SK-N-SH treated with all-trans-retinoic acid at 6 μM for 48 hours (cell line): ENCODE data around the gene EPHA8.

Experiments used
- ATAC-seq: fragments of 200-7000 bp; cut with Tn5 transposase; 3 replicates; pipeline ENCODE4 v1.9.1; 2020; ENCODE audit warnings: mild to moderate bottlenecking, moderate library complexity
- ARNTL ChIP-seq: fragments of 450-650 bp; formaldehyde crosslinking; IDR thresholded peaks from 2 replicates; pipeline ENCODE4 v1.5.0; 2020; ENCODE audit warnings: low read depth, mild to moderate bottlenecking, moderate library complexity, borderline replicate concordance
- BACH2 ChIP-seq: fragments of 250-450 bp; sonication (Bioruptor Pico); IDR thresholded peaks from 2 replicates; pipeline ENCODE4 v1.9.0; 2021; ENCODE audit warnings: mild to moderate bottlenecking, borderline replicate concordance
- CREB5 ChIP-seq: fragments of 250-450 bp; sonication (Bioruptor Pico); IDR thresholded peaks from 2 replicates; pipeline ENCODE4 v1.5.1; 2020; ENCODE audit warnings: low read depth, mild to moderate bottlenecking, moderate library complexity
- CSDC2 ChIP-seq: fragments of 250-450 bp; sonication (Bioruptor Pico); IDR thresholded peaks from 2 replicates; pipeline ENCODE4 v1.5.0; 2020; ENCODE audit warnings: mild to moderate bottlenecking, moderate library complexity
- CSRNP3 ChIP-seq: fragments of 250-450 bp; sonication (Bioruptor Pico); IDR thresholded peaks from 2 replicates; pipeline ENCODE4 v1.5.1; 2021; ENCODE audit warnings: mild to moderate bottlenecking, moderate library complexity
- ESRRG ChIP-seq: fragments of 250-450 bp; sonication (Bioruptor Pico); IDR thresholded peaks from 2 replicates; pipeline ENCODE4 v1.6.1; 2021; ENCODE audit warnings: mild to moderate bottlenecking
- GLIS3 ChIP-seq: fragments of 250-450 bp; sonication (Bioruptor Pico); IDR thresholded peaks from 2 replicates; pipeline ENCODE4 v1.5.0; 2020; ENCODE audit warnings: mild to moderate bottlenecking, moderate library complexity
- OSR1 ChIP-seq: fragments of 250-450 bp; sonication (Bioruptor Pico); IDR thresholded peaks from 2 replicates; pipeline ENCODE4 v1.8.0; 2022; ENCODE audit warnings: moderate library complexity, mild to moderate bottlenecking, inconsistent platforms
- PATZ1 ChIP-seq: fragments of 250-450 bp; sonication (Bioruptor Pico); IDR thresholded peaks from 2 replicates; pipeline ENCODE4 v1.8.0; 2020; ENCODE audit warnings: mild to moderate bottlenecking, moderate library complexity, borderline replicate concordance
- POU6F1 ChIP-seq: fragments of 250-450 bp; sonication (Bioruptor Pico); IDR thresholded peaks from 2 replicates; pipeline ENCODE4 v1.8.0; 2021; ENCODE audit warnings: low read depth, mild to moderate bottlenecking, moderate library complexity, borderline replicate concordance
- PPARA ChIP-seq: fragments of 250-450 bp; sonication (Bioruptor Pico); IDR thresholded peaks from 2 replicates; pipeline ENCODE4 v1.5.0; 2020; ENCODE audit warnings: mild to moderate bottlenecking, borderline replicate concordance
- RARB ChIP-seq: fragments of 250-450 bp; sonication (Bioruptor Pico); IDR thresholded peaks from 2 replicates; pipeline ENCODE4 v1.8.0; 2021; ENCODE audit warnings: mild to moderate bottlenecking, moderate library complexity
- SNAI2 ChIP-seq: fragments of 250-450 bp; sonication (Bioruptor Pico); IDR thresholded peaks from 2 replicates; pipeline ENCODE4 v1.5.0; 2020; ENCODE audit warnings: mild to moderate bottlenecking, moderate library complexity
- TCF4 ChIP-seq: fragments of 250-450 bp; sonication (Bioruptor Pico); IDR thresholded peaks from 2 replicates; pipeline ENCODE4 v1.8.0; 2021; ENCODE audit warnings: mild to moderate bottlenecking, moderate library complexity, borderline replicate concordance
- TSHZ2 ChIP-seq: fragments of 250-450 bp; sonication (Bioruptor Pico); IDR thresholded peaks from 2 replicates; pipeline ENCODE4 v1.5.0; 2020; ENCODE audit warnings: mild to moderate bottlenecking, moderate library complexity
- ZC3H10 ChIP-seq: fragments of 250-450 bp; sonication (Bioruptor Pico); IDR thresholded peaks from 2 replicates; pipeline ENCODE4 v1.5.1; 2021; ENCODE audit warnings: mild to moderate bottlenecking, moderate library complexity
- ZFP3 ChIP-seq: fragments of 250-450 bp; sonication (Bioruptor Pico); IDR thresholded peaks from 2 replicates; pipeline ENCODE4 v1.5.0; 2020; ENCODE audit warnings: mild to moderate bottlenecking, moderate library complexity
- ZFP30 ChIP-seq: fragments of 450-650 bp; formaldehyde crosslinking; IDR thresholded peaks from 2 replicates; pipeline ENCODE4 v1.5.0; 2022; ENCODE audit warnings: mild to moderate bottlenecking, moderate library complexity
- ZNF565 ChIP-seq: fragments of 450-650 bp; formaldehyde crosslinking; conservative IDR thresholded peaks from 2 replicates; pipeline ENCODE4 v1.5.0; 2020; ENCODE audit warnings: low read depth, mild to moderate bottlenecking, moderate library complexity
- ZNF70 ChIP-seq: fragments of 450-650 bp; formaldehyde crosslinking; IDR thresholded peaks from 2 replicates; pipeline ENCODE4 v1.5.0; 2020; ENCODE audit warnings: mild to moderate bottlenecking, moderate library complexity
- ZNF8 ChIP-seq: fragments of 450-650 bp; formaldehyde crosslinking; IDR thresholded peaks from 2 replicates; pipeline ENCODE4 v1.5.0; 2020; ENCODE audit warnings: mild to moderate bottlenecking, moderate library complexity

The EPHA8 gene

DNA sequence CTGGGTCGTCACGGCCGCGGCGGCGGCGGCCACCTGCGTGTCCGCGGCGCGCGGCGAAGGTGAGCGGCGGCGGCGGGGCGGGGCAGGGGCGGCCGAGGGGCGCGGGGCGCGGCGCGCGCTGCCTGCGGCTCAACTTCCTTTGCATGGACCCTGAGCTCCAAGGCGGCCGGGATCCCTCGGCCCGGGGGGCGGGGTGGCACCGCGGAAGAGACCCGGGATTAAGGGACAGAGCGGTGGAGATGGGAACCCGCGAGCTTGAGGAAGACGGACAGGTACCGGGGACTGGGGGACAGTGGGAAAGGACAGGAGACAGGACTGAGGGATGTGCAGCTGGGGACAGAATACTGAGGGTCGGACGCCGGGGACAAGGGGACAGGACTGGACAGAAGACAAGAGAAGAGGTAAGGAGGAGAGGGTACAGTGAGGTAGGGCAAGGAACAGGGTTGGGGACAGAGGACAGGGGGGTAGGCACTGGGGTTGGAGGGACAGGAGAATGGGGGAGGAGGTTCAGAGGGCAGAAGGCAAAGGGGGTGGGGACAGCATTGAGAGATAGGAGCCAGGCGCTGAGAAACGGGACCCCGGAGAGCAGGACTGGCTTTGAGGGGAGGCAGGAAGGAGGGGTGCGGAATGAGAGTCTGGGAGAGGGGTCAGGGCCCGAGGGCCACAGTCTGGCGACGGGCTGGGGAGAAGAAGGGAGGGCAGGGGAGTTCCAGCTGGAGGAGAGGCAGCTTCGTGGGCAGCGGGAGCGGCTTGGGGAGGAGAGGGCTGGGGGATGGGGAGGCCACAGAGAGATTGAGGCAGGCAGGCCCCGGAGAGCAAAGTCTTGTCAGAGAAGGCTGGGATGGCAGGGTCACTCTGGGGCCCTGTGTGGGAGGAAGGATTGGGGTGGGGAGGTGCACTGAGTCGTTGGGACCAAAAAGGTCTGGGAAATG lies 648 bp downstream of the EPHA8 start (continued):
- TF ChIP-seq ZNF70 (CRISPR knock-in tag) = no peak
- TF ChIP-seq RARB (CRISPR knock-in tag) = no peak

GRCh38 chr1:22566161-22566560 lies 2.9 kb downstream of the EPHA8 start:
- no peak for ATAC-seq
- TF ChIP-seq ZNF8 = no peak
- no peak for TF ChIP-seq BACH2 (CRISPR knock-in tag)
- TF ChIP-seq ZNF565 (CRISPR knock-in tag) = no peak

- no peak for ATAC-seq
- no peak for TF ChIP-seq ZC3H10 (CRISPR knock-in tag)
- TF ChIP-seq SNAI2 (CRISPR knock-in tag) = no peak
- no peak for TF ChIP-seq CSDC2 (CRISPR knock-in tag)
- TF ChIP-seq ARNTL = no peak
- TF ChIP-seq OSR1 (CRISPR knock-in tag) = no peak
- no peak for TF ChIP-seq PPARA (CRISPR knock-in tag)
- no peak for TF ChIP-seq POU6F1 (CRISPR knock-in tag)
- no peak for TF ChIP-seq ZNF8
- no peak for TF ChIP-seq CREB5 (CRISPR knock-in tag)
- TF ChIP-seq, all 23 proteins: peak for 0
Observed at GRCh38 chr1:22567197-22567596, 3.9 kb downstream of the EPHA8 start.

DNA sequence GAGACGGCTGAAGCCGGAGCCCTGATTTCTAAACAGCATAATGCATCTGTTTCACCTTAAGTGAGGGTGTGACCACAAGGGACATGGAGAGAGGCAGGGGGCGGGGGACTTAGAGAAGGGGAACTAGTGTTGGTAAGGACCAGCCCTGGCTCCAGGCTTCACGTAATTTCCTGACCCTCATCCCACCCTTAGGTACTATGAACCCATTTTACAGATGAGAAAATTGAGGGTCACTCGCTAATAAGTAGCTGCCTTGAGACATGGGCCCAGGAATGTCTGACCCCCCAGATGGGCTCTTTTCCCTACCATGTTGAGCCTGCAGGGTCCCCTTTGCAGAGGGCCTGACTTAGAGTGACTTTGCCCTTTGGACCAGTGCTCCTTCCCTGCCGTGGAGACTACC lies 4.7 kb downstream of the EPHA8 start:
- no peak for TF ChIP-seq ARNTL
- TF ChIP-seq CSRNP3 (CRISPR knock-in tag) = no peak
- no peak for TF ChIP-seq ESRRG
- TF ChIP-seq PPARA (CRISPR knock-in tag) = no peak
- no peak for TF ChIP-seq ZC3H10 (CRISPR knock-in tag)
- no peak for TF ChIP-seq TSHZ2
- no peak for TF ChIP-seq PATZ1
- no peak for TF ChIP-seq BACH2 (CRISPR knock-in tag)
- TF ChIP-seq GLIS3 (CRISPR knock-in tag) = no peak
- no peak for TF ChIP-seq ZFP3 (CRISPR knock-in tag)
- no peak for TF ChIP-seq POU6F1 (CRISPR knock-in tag)
- TF ChIP-seq ZNF70 (CRISPR knock-in tag) = no peak
- no peak for TF ChIP-seq ZNF565 (CRISPR knock-in tag)
- TF ChIP-seq ZFP30 (CRISPR knock-in tag) = no peak
- no peak for TF ChIP-seq CREB5 (CRISPR knock-in tag)
- no peak for TF ChIP-seq SNAI2 (CRISPR knock-in tag)
- no peak for TF ChIP-seq TCF4
- TF ChIP-seq ZNF8 = no peak
- TF ChIP-seq OSR1 (CRISPR knock-in tag) = no peak
- no peak for ATAC-seq
